ENCODE results near the gene APBB2.

APBB2 gene

GRCh38 chr4:41185614-41186592, 28.4 kb downstream of the APBB2 start:
- no peak for DNase-seq

GRCh38 chr4:41184009-41184408, 30.3 kb downstream of the APBB2 start:
- DNase-seq, result no peak

GRCh38 chr4:41183021-41183553, 31.3 kb downstream of the APBB2 start:
- no peak for DNase-seq

- DNase-seq, result no peak
Measured at GRCh38 chr4:41181037-41181436, 33.3 kb downstream of the APBB2 start.

GRCh38 chr4:41179498-41180195, 34.7 kb downstream of the APBB2 start:
- no peak for DNase-seq

GRCh38 chr4:41178372-41179370, 35.7 kb downstream of the APBB2 start:
- DNase-seq, result no peak

- no peak for DNase-seq
Measured at GRCh38 chr4:41177016-41177415, 37.3 kb downstream of the APBB2 start.

- DNase-seq, result no peak
Measured at GRCh38 chr4:41176340-41176739, 38.0 kb downstream of the APBB2 start.

- no peak for DNase-seq
Measured at GRCh38 chr4:41175794-41176193, 38.5 kb downstream of the APBB2 start.

GRCh38 chr4:41174444-41174843, 39.9 kb downstream of the APBB2 start:
- no peak for DNase-seq

GRCh38 chr4:41172786-41173185, 41.6 kb downstream of the APBB2 start:
- DNase-seq, result no peak

- DNase-seq, result no peak
Measured at GRCh38 chr4:41169256-41169800, 45.0 kb downstream of the APBB2 start.

- no peak for DNase-seq
Measured at GRCh38 chr4:41167191-41167590, 47.2 kb downstream of the APBB2 start.

- no peak for DNase-seq
Measured at GRCh38 chr4:41164405-41164804, 49.9 kb downstream of the APBB2 start.

GRCh38 chr4:41161355-41161754, 53.0 kb downstream of the APBB2 start:
- no peak for DNase-seq

GRCh38 chr4:41160856-41161255, 53.5 kb downstream of the APBB2 start:
- no peak for DNase-seq

- DNase-seq, result no peak
Measured at GRCh38 chr4:41160012-41160789, 54.1 kb downstream of the APBB2 start.

GRCh38 chr4:41158756-41159155, 55.6 kb downstream of the APBB2 start:
- DNase-seq, result no peak

GRCh38 chr4:41158274-41158673, 56.1 kb downstream of the APBB2 start:
- DNase-seq, result no peak

- DNase-seq, result no peak
Measured at GRCh38 chr4:41157009-41157408, 57.3 kb downstream of the APBB2 start.

- no peak for DNase-seq
Measured at GRCh38 chr4:41156574-41156973, 57.8 kb downstream of the APBB2 start.
